Vagina (tissue), 2 donors: Measurements from ENCODE around the gene MTX1. TPM values are rescaled to one million over a fixed set of nuclear protein-coding genes. Genes with fewer than 3 reads are reported as not detected.

Experiments
- DNase-seq, 2 donors: peaks; one replicate each; pipeline ENCODE4 v3.0.0-alpha.2; 2017; ENCODE audit errors: extremely low spot score in 2 of 2
- H3K27ac ChIP-seq: fragments of 200-600 bp; sonication (generic); one replicate; pipeline ENCODE4 v1.5.1; 2019
- H3K27me3 ChIP-seq: fragments of 200-600 bp; sonication (generic); one replicate; pipeline ENCODE4 v1.5.1; 2019
- H3K36me3 ChIP-seq, 2 donors: fragments of 200-600 bp; sonication (generic); one replicate each; pipeline ENCODE4 v1.5.1; 2017 to 2019
- H3K4me1 ChIP-seq: fragments of 200-600 bp; sonication (generic); one replicate; pipeline ENCODE4 v1.5.1; 2019
- H3K4me3 ChIP-seq, 2 donors: fragments of 200-600 bp; sonication (generic); 1 replicate in 1 of 2; 2 replicates in 1 of 2; pipeline ENCODE4 v1.5.1; 2016 to 2019
- H3K9me3 ChIP-seq: fragments of 200-600 bp; sonication (generic); one replicate; pipeline ENCODE4 v1.5.1; 2019
- CTCF ChIP-seq, 3 experiments: fragments of 450-650 bp in 2 of 3; fragments of 200-600 bp in 1 of 3; sonication (generic) in 1 of 3; IDR thresholded peaks; one replicate each; pipeline ENCODE4 v1.5.1; 2017 to 2019; ENCODE audit warnings: antibody characterized with exemption in 3 of 3, mild to moderate bottlenecking in 2 of 3, moderate library complexity in 2 of 3
- POLR2A ChIP-seq, 2 donors: fragments of 450-650 bp; IDR thresholded peaks; one replicate each; pipeline ENCODE4 v1.6.1; 2017; ENCODE audit warnings: antibody characterized with exemption in 2 of 2, mild to moderate bottlenecking in 2 of 2, moderate library complexity in 2 of 2
- POLR2AphosphoS5 ChIP-seq, 2 donors: sonication (generic); formaldehyde crosslinking; IDR thresholded peaks; one replicate each; pipeline ENCODE4 v1.9.0; 2017; ENCODE audit warnings: antibody characterized with exemption in 2 of 2, mild to moderate bottlenecking in 2 of 2, low read depth in 1 of 2; ENCODE audit not compliant: insufficient read depth in 1 of 2
- intact Hi-C: fragments of 100-400 bp; cut with DNase I; formaldehyde crosslinking; loops from one replicate; pipeline ENCODE4 v1.15.1; 2023
- total RNA-seq: library from RNA; depleted of rRNA; stranded (reverse); fragments of >200 nt; gene quantifications from one replicate; pipeline ENCODE4 v1.2.3, GENCODE V29; 2016

MTX1 gene
- total RNA-seq, 1 donor from 2014 or later, result 29.5 TPM

GRCh38 chr1:155253208-155253607 is 44.7 kb downstream of the MTX1 start:
- Histone ChIP-seq H3K4me1 (peaks cover 32% of the 10 kb centered on the region), H3K27ac (no peak overlapping the region), H3K36me3 (peaks cover 0 to under 1% of the 10 kb centered on the region in 2 donors), H3K4me3 (no peak overlapping the region), H3K9me3 (no peaks in the 10 kb centered on the region), H3K27me3 (no peaks in the 10 kb centered on the region)
- intact Hi-C loops, result loop anchor here (5.0 kb wide), 2 partner anchors 69 to 339 kb away; partner anchors contain the start of gene RUSC1
- DNase-seq, result no peak
- TF ChIP-seq POLR2A (IDR thresholded peaks at IDR 0.05), result no peak
- no peak for TF ChIP-seq POLR2AphosphoS5 (IDR thresholded peaks at IDR 0.05; ENCODE audit: insufficient read depth in 1 of 2, low read depth in 1 of 2)
- TF ChIP-seq CTCF (IDR thresholded peaks at IDR 0.05), result no peak

GRCh38 chr1:155253797-155254196 is 45.3 kb downstream of the MTX1 start:
- Histone ChIP-seq H3K9me3 (no peaks in the 10 kb centered on the region), H3K27ac (peak overlapping the region; percentile 96), H3K36me3 (peaks cover 0 to 5% of the 10 kb centered on the region in 2 donors), H3K27me3 (no peaks in the 10 kb centered on the region), H3K4me1 (peaks cover 32% of the 10 kb centered on the region), H3K4me3 (peak overlapping the region; percentile 78 to 86)
- DNase-seq, result no peak
- no peak for TF ChIP-seq CTCF (IDR thresholded peaks at IDR 0.05)
- no peak for TF ChIP-seq POLR2AphosphoS5 (IDR thresholded peaks at IDR 0.05; ENCODE audit: insufficient read depth in 1 of 2, low read depth in 1 of 2)
- no peak for TF ChIP-seq POLR2A (IDR thresholded peaks at IDR 0.05)
- intact Hi-C loops, result loop anchor here (5.0 kb wide), 2 partner anchors 69 to 339 kb away; partner anchors contain the start of gene RUSC1

DNA sequence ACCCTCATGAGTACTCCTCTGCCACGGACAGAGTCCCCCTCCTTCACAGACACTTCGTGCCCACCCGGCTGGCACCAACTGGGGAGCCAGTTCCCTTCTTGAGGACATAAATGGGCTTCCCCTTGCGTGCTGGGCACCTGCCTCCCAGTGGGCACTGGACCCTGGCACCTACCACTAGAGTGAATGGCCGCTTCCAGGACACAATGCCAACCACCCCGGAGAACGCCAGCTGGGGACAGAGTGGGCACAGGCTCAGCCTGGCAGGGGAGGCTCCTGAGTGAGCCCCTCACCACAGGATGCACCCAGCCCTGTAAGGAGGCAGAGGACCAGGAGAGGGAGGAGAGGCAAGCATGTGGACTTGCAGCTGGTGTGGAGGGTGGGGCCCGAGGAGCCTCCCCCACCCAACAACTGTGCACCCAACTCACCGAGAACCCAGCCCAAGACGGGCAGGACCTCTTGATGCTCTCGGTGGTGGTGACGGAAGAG is 45.8 kb downstream of the MTX1 start:
- H3K4me3 ChIP-seq, result peak overlapping the region; percentile 78 to 86
- H3K9me3 ChIP-seq, result no peaks in the 10 kb centered on the region
- peaks cover 0 to 6% of the 10 kb centered on the region in 2 donors for H3K36me3 ChIP-seq
- H3K27me3 ChIP-seq, result no peaks in the 10 kb centered on the region
- intact Hi-C loops, result loop anchor here (5.0 kb wide), 2 partner anchors 68 to 338 kb away; partner anchors contain the start of gene RUSC1
- peak overlapping the region; percentile 96 for H3K27ac ChIP-seq
- H3K4me1 ChIP-seq, result peaks cover 32% of the 10 kb centered on the region
- TF ChIP-seq CTCF (IDR thresholded peaks at IDR 0.05), result no peak
- no peak for TF ChIP-seq POLR2A (IDR thresholded peaks at IDR 0.05)
- TF ChIP-seq POLR2AphosphoS5 (IDR thresholded peaks at IDR 0.05; ENCODE audit: insufficient read depth in 1 of 2, low read depth in 1 of 2), result no peak
- no peak for DNase-seq

DNA sequence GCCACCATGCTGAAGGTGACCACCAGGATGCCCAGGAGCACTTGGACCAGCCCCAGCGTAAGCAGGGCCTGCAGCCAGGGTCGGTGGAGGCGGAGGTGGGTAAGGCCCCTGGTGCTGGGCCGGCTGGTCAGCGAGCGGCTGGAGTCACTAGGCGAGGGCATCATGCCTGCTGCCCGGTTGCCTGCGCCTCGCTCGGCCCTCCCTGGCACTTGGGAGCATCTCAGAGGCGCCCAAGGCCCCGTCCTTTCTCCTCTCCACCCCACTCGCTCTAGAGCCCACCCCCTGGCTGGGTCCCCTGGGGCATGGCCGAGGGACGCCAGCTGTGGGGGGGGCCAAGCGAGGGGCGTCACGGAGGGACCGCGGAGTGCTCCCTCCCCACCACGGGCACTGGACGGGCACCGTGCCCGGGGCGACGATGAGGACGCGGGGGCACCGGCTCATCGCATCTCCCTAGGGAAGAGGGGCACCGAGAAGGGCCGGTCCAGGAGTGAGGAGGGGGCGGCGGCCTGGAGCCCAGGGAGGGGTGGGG is 46.3 kb downstream of the MTX1 start:
- TF ChIP-seq POLR2A (IDR thresholded peaks at IDR 0.05) (no peak), POLR2AphosphoS5 (IDR thresholded peaks at IDR 0.05; ENCODE audit: insufficient read depth in 1 of 2, low read depth in 1 of 2) (no peak), CTCF (IDR thresholded peaks at IDR 0.05) (no peak)

More for the DNA sequence above, 46.3 kb downstream of the MTX1 start:
- H3K4me3 ChIP-seq, result peak overlapping the region; percentile 78 to 86
- peaks cover 0 to 8% of the 10 kb centered on the region in 2 donors for H3K36me3 ChIP-seq
- intact Hi-C loops, result loop anchor here (5.0 kb wide), 2 partner anchors 68 to 338 kb away; partner anchors contain the start of gene RUSC1
- peaks cover 32% of the 10 kb centered on the region for H3K4me1 ChIP-seq
- no peaks in the 10 kb centered on the region for H3K27me3 ChIP-seq
- DNase-seq, result no peak
- peak overlapping the region; percentile 96 for H3K27ac ChIP-seq
- no peaks in the 10 kb centered on the region for H3K9me3 ChIP-seq
